ENCODE data around the gene PHYKPL.
A peak's percentile ranks its signal among the peaks of the same experiment; 100 is the strongest.

GRCh38 chr5:178204182-178204934, 28.2 kb downstream of the PHYKPL start, which contains the start of gene HNRNPAB:
- TF ChIP-seq CTCF (IDR thresholded peaks at IDR 0.05) (no peak), POLR2A (IDR thresholded peaks at IDR 0.05) (peak in 2 of 4 donors; percentile 94 to 98), POLR2AphosphoS5 (IDR thresholded peaks at IDR 0.05) (peak; percentile 98 to 100 (median 100)), EP300 (IDR thresholded peaks at IDR 0.05) (no peak)
